CD14-positive monocyte (primary cell): ENCODE results near the gene PPP2R3A. TPM values are rescaled to one million over a fixed set of nuclear protein-coding genes. Genes with fewer than 3 reads are reported as not detected.

ENCODE experiments used
- DNase-seq, 3 donors: peaks; one replicate each; pipeline ENCODE4 v3.0.0-alpha.2; 2011 to 2022
- H2AFZ ChIP-seq: 2 replicates; pipeline ENCODE4 v1.6.0; 2012; ENCODE audit warnings: mild to moderate bottlenecking, low read depth, low read length, inconsistent platforms; ENCODE audit not compliant: insufficient read depth, poor library complexity, severe bottlenecking
- H3K27ac ChIP-seq, 2 donors: 1 replicate in 1 of 2; 2 replicates in 1 of 2; pipeline ENCODE4 v1.5.1; 2012 to 2013; ENCODE audit warnings: low read length in 2 of 2, control low read depth in 1 of 2, inconsistent platforms in 1 of 2, low read depth in 1 of 2, mild to moderate bottlenecking in 1 of 2
- H3K27me3 ChIP-seq, 2 donors: one replicate each; pipeline versions ENCODE4 v1.6.0 to v1.6.1; 2011 to 2013; ENCODE audit warnings: low read length in 2 of 2; ENCODE audit not compliant: control insufficient read depth in 2 of 2, insufficient read depth in 2 of 2
- H3K36me3 ChIP-seq, 2 donors: replicated peaks in 1 of 2; 1 replicate in 1 of 2; 2 replicates in 1 of 2; pipeline versions ENCODE4 v1.5.1 to v1.6.1; 2012 to 2013; ENCODE audit warnings: low read length in 2 of 2, control low read depth in 1 of 2, inconsistent platforms in 1 of 2, mild to moderate bottlenecking in 1 of 2; ENCODE audit not compliant: insufficient read depth in 2 of 2, control insufficient read depth in 1 of 2
- H3K4me1 ChIP-seq, 2 donors: 1 replicate in 1 of 2; 2 replicates in 1 of 2; pipeline versions ENCODE4 v1.5.1 to v1.6.1; 2012 to 2013; ENCODE audit warnings: low read length in 2 of 2, control low read depth in 1 of 2, inconsistent platforms in 1 of 2, mild to moderate bottlenecking in 1 of 2, moderate library complexity in 1 of 2; ENCODE audit not compliant: insufficient read depth in 2 of 2, control insufficient read depth in 1 of 2
- H3K4me2 ChIP-seq: replicated peaks from 2 replicates; pipeline ENCODE3; 2012; ENCODE audit warnings: low read length, moderate library complexity, mild to moderate bottlenecking; ENCODE audit not compliant: poor library complexity, severe bottlenecking; ENCODE audit errors: extremely low read depth
- H3K4me3 ChIP-seq, 3 experiments: fragments of 200-600 bp in 1 of 3; sonication (generic) in 1 of 3; replicated peaks in 1 of 3; 1 replicate in 2 of 3; 2 replicates in 1 of 3; pipeline ENCODE4 v1.5.1; 2011 to 2013; ENCODE audit warnings: low read length in 3 of 3, mild to moderate bottlenecking in 3 of 3, control low read depth in 2 of 3, low read depth in 2 of 3, inconsistent platforms in 1 of 3, moderate library complexity in 1 of 3
- H3K79me2 ChIP-seq: 2 replicates; pipeline ENCODE4 v1.6.0; 2012; ENCODE audit warnings: mild to moderate bottlenecking, control low read depth, inconsistent platforms, low read length, moderate library complexity; ENCODE audit not compliant: insufficient read depth
- H3K9ac ChIP-seq: 2 replicates; pipeline ENCODE4 v1.6.0; 2017; ENCODE audit warnings: low read length, mild to moderate bottlenecking; ENCODE audit not compliant: insufficient read depth, poor library complexity, severe bottlenecking
- H3K9me3 ChIP-seq, 2 donors: replicated peaks in 1 of 2; 1 replicate in 1 of 2; 2 replicates in 1 of 2; pipeline versions ENCODE4 v1.5.1 to v1.6.1; 2012 to 2013; ENCODE audit warnings: low read length in 2 of 2, control low read depth in 1 of 2; ENCODE audit not compliant: control insufficient read depth in 1 of 2, insufficient read depth in 1 of 2
- H4K20me1 ChIP-seq: 2 replicates; pipeline ENCODE4 v1.6.0; 2012; ENCODE audit warnings: mild to moderate bottlenecking, low read length, control low read depth, moderate library complexity; ENCODE audit not compliant: insufficient read depth
- H3K27ac Mint-ChIP-seq, 7 donors: one replicate each; pipeline ENCODE4 v1.8.0; 2020; ENCODE audit warnings: mild to moderate bottlenecking in 7 of 7, mixed read lengths in 7 of 7, moderate library complexity in 6 of 7, inconsistent platforms in 2 of 7
- H3K27me3 Mint-ChIP-seq, 3 donors: one replicate each; pipeline ENCODE4 v1.8.0; 2021 to 2022; ENCODE audit warnings: low read depth in 3 of 3, mild to moderate bottlenecking in 3 of 3, mixed read lengths in 3 of 3, moderate library complexity in 3 of 3, inconsistent platforms in 1 of 3
- H3K36me3 Mint-ChIP-seq, 2 donors: one replicate each; pipeline ENCODE4 v1.8.0; 2020; ENCODE audit warnings: mixed read lengths in 2 of 2, inconsistent platforms in 1 of 2, mild to moderate bottlenecking in 1 of 2
- H3K4me1 Mint-ChIP-seq: one replicate; pipeline ENCODE4 v1.8.0; 2020; ENCODE audit warnings: mild to moderate bottlenecking, mixed read lengths
- H3K4me3 Mint-ChIP-seq, 2 donors: one replicate each; pipeline ENCODE4 v1.8.0; 2020; ENCODE audit warnings: mild to moderate bottlenecking in 2 of 2, mixed read lengths in 2 of 2, moderate library complexity in 1 of 2
- H3K9me3 Mint-ChIP-seq, 7 donors: one replicate each; pipeline ENCODE4 v1.8.0; 2020 to 2022; ENCODE audit warnings: mixed read lengths in 7 of 7, mild to moderate bottlenecking in 6 of 7, moderate library complexity in 6 of 7, inconsistent platforms in 2 of 7
- WGBS: methylation state at CpG from one replicate; pipeline ENCODE4 v1.1.5; 2013; ENCODE audit warnings: missing lambda C conversion rate; ENCODE audit not compliant: insufficient coverage; 5-methylcytosine and 5-hydroxymethylcytosine counted together
- intact Hi-C, 2 donors: fragments of 100-400 bp; cut with micrococcal nuclease; formaldehyde crosslinking; loops; one replicate each; pipeline versions ENCODE4 v1.15.0 to v1.15.1; 2023
- polyA plus RNA-seq, 3 donors: library from polyadenylated mRNA; depleted of rRNA in 1 of 3; unstranded in 2 of 3; stranded (reverse) in 1 of 3; fragments of 300-500 nt in 2 of 3; fragments of >200 nt in 1 of 3; fragmentation: Illumina TruSeq in 2 of 3; gene quantifications; 1 replicate in 2 of 3; 2 replicates in 1 of 3; pipeline ENCODE4 v1.2.3, GENCODE V29; 2012 to 2021
- TF ChIP-seq, protein P1 (sequence below): fragments of 200-600 bp; IDR thresholded peaks from one replicate; pipeline ENCODE4 v1.8.0; 2022; ENCODE audit warnings: antibody characterized with exemption, mild to moderate bottlenecking

The PPP2R3A gene
- polyA plus RNA-seq, 3 donors = 0.09 to 0.15 (median 0.10) TPM

DNA sequence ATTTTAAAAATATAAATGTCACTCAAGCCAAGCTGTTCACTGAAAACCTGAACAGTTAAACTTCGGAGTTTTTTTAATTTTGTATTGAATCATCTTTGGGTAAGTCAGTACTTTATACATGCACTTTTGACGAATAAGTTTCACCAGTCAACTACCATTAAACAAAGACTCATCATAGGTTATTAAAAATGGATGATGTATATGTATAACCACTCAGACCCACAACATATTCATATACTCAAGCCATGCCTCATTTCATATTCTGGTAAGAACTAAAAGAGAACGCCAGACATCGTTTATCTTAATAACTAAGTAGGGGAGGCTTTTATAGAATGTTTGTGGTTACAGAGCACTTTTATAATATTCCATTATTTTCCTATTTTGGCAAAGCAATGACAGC, 212.3 kb downstream of the PPP2R3A start:
- intact Hi-C loops = no loop called here
- H3K79me2 ChIP-seq = peaks cover 100% of the 10 kb centered on the region
- H3K27ac Mint-ChIP-seq = no peak overlapping the region
- no peaks in the 10 kb centered on the region for H3K36me3 Mint-ChIP-seq
- H3K9me3 Mint-ChIP-seq = peaks cover 0 to 4% (median 0%) of the 10 kb centered on the region in 7 donors
- no peak overlapping the region for H3K4me3 ChIP-seq
- H3K27me3 Mint-ChIP-seq = no peaks in the 10 kb centered on the region
- H3K4me2 ChIP-seq = no peak overlapping the region
- H3K9ac ChIP-seq = no peak overlapping the region
- H3K36me3 ChIP-seq = no peaks in the 10 kb centered on the region
- no peak overlapping the region for H3K4me3 Mint-ChIP-seq
- H3K9me3 ChIP-seq = no peaks in the 10 kb centered on the region
- H3K27me3 ChIP-seq = no peaks in the 10 kb centered on the region
- WGBS = no CpG with 5 or more reads among the region's 4 CpGs
- TF ChIP-seq, protein P1, sequence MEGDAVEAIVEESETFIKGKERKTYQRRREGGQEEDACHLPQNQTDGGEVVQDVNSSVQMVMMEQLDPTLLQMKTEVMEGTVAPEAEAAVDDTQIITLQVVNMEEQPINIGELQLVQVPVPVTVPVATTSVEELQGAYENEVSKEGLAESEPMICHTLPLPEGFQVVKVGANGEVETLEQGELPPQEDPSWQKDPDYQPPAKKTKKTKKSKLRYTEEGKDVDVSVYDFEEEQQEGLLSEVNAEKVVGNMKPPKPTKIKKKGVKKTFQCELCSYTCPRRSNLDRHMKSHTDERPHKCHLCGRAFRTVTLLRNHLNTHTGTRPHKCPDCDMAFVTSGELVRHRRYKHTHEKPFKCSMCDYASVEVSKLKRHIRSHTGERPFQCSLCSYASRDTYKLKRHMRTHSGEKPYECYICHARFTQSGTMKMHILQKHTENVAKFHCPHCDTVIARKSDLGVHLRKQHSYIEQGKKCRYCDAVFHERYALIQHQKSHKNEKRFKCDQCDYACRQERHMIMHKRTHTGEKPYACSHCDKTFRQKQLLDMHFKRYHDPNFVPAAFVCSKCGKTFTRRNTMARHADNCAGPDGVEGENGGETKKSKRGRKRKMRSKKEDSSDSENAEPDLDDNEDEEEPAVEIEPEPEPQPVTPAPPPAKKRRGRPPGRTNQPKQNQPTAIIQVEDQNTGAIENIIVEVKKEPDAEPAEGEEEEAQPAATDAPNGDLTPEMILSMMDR = no peak
- H3K4me1 ChIP-seq = peaks cover 10 to 15% of the 10 kb centered on the region in 2 donors
- H2AFZ ChIP-seq = no peak overlapping the region
- H3K27ac ChIP-seq = no peak overlapping the region
- no peak for DNase-seq
- peaks cover 99% of the 10 kb centered on the region for H4K20me1 ChIP-seq
- H3K4me1 Mint-ChIP-seq = peaks cover 39% of the 10 kb centered on the region

- no peaks in the 10 kb centered on the region for H3K9me3 Mint-ChIP-seq
- H3K9me3 ChIP-seq = no peaks in the 10 kb centered on the region
- H3K79me2 ChIP-seq = peaks cover 100% of the 10 kb centered on the region
- TF ChIP-seq, protein P1 = no peak
- H3K9ac ChIP-seq = no peak overlapping the region
- H3K27me3 Mint-ChIP-seq = no peaks in the 10 kb centered on the region
- no peaks in the 10 kb centered on the region for H3K36me3 ChIP-seq
- no peak overlapping the region for H3K4me2 ChIP-seq
- intact Hi-C loops = no loop called here
- 100% methylated on average over 1 of the region's 8 CpGs for WGBS
- H3K4me3 Mint-ChIP-seq = no peak overlapping the region
- H3K36me3 Mint-ChIP-seq = peaks cover 0 to 4% of the 10 kb centered on the region in 2 donors
- peak overlapping the region in 1 of 7 donors; percentile 54 for H3K27ac Mint-ChIP-seq
- H3K4me1 Mint-ChIP-seq = peaks cover 54% of the 10 kb centered on the region
- H4K20me1 ChIP-seq = peaks cover 99% of the 10 kb centered on the region
- DNase-seq = no peak
- H2AFZ ChIP-seq = no peak overlapping the region
- no peak overlapping the region for H3K27ac ChIP-seq
- no peak overlapping the region for H3K4me3 ChIP-seq
- H3K4me1 ChIP-seq = peaks cover 15 to 25% of the 10 kb centered on the region in 2 donors
- no peaks in the 10 kb centered on the region for H3K27me3 ChIP-seq
These were observed 216.2 kb downstream of the PPP2R3A start for GRCh38 chr3:136181741-136182140.
